GM23248 (cell line): ENCODE measurements around the gene MYLK. TPM values are rescaled to one million over a fixed set of nuclear protein-coding genes. Genes with fewer than 3 reads are reported as not detected.

Experiments
- DNase-seq: peaks from one replicate; pipeline ENCODE4 v3.0.0-alpha.2; 2015
- H2AFZ ChIP-seq: fragments of 200-600 bp; sonication (generic); 2 replicates; pipeline ENCODE4 v1.6.1; 2016; ENCODE audit warnings: antibody characterized with exemption
- H3F3A ChIP-seq: fragments of 200-600 bp; sonication (generic); 2 replicates; pipeline ENCODE4 v1.6.1; 2016; ENCODE audit warnings: mild to moderate bottlenecking, antibody characterized with exemption, mixed run types; ENCODE audit not compliant: insufficient read depth
- H3K27ac ChIP-seq: fragments of 200-600 bp; sonication (generic); 2 replicates; pipeline ENCODE4 v1.5.1; 2016; ENCODE audit warnings: mild to moderate bottlenecking
- H3K27me3 ChIP-seq: fragments of 200-600 bp; sonication (generic); replicated peaks from 2 replicates; pipeline ENCODE4 v1.6.1; 2016; ENCODE audit warnings: mild to moderate bottlenecking; ENCODE audit not compliant: insufficient read depth
- H3K36me3 ChIP-seq: fragments of 200-600 bp; sonication (generic); 2 replicates; pipeline ENCODE4 v1.6.1; 2016; ENCODE audit warnings: low read depth, mild to moderate bottlenecking
- H3K4me1 ChIP-seq: fragments of 200-600 bp; sonication (generic); 2 replicates; pipeline ENCODE4 v1.6.1; 2016; ENCODE audit warnings: mild to moderate bottlenecking; ENCODE audit not compliant: insufficient read depth
- H3K4me2 ChIP-seq: fragments of 200-600 bp; sonication (generic); one replicate; pipeline ENCODE4 v1.6.1; 2016; ENCODE audit warnings: mild to moderate bottlenecking; ENCODE audit not compliant: unreplicated experiment
- H3K4me3 ChIP-seq: fragments of 200-600 bp; sonication (generic); 2 replicates; pipeline ENCODE4 v1.5.1; 2016; ENCODE audit warnings: mild to moderate bottlenecking
- H3K79me2 ChIP-seq: fragments of 200-600 bp; sonication (generic); 2 replicates; pipeline ENCODE4 v1.6.1; 2016; ENCODE audit warnings: mild to moderate bottlenecking; ENCODE audit not compliant: insufficient read depth
- H3K9ac ChIP-seq: fragments of 200-600 bp; sonication (generic); 2 replicates; pipeline ENCODE4 v1.6.1; 2016; ENCODE audit warnings: mild to moderate bottlenecking
- H3K9me2 ChIP-seq: fragments of 200-600 bp; sonication (generic); 2 replicates; pipeline ENCODE4 v1.6.1; 2016; ENCODE audit warnings: mixed run types, mild to moderate bottlenecking, moderate library complexity; ENCODE audit not compliant: insufficient read depth
- H3K9me3 ChIP-seq: fragments of 200-600 bp; sonication (generic); one replicate; pipeline ENCODE4 v1.6.1; 2017; ENCODE audit warnings: low read depth
- H4K20me1 ChIP-seq: fragments of 200-600 bp; sonication (generic); 2 replicates; pipeline ENCODE4 v1.6.0; 2016; ENCODE audit not compliant: insufficient read depth
- EZH2 ChIP-seq: fragments of 200-600 bp; sonication (generic); IDR thresholded peaks from 2 replicates; pipeline ENCODE4 v1.6.1; 2018; ENCODE audit warnings: antibody characterized with exemption, mild to moderate bottlenecking; ENCODE audit not compliant: insufficient read depth, poor library complexity, severe bottlenecking
- EZH2phosphoT487 ChIP-seq: fragments of 200-600 bp; sonication (generic); IDR thresholded peaks from 2 replicates; pipeline ENCODE4 v1.6.1; 2018; ENCODE audit warnings: antibody characterized with exemption, moderate library complexity, mild to moderate bottlenecking, low read depth; ENCODE audit not compliant: insufficient read depth
- WGBS, 2 experiments: methylation state at CpG; one replicate each; pipeline ENCODE4 v1.1.6; 2015 to 2017; ENCODE audit warnings: low lambda C conversion rate in 2 of 2, low coverage in 1 of 2; ENCODE audit errors: missing lambda C conversion rate in 2 of 2; 5-methylcytosine and 5-hydroxymethylcytosine counted together
- in situ Hi-C: fragments of 300-500 bp; cut with MboI; formaldehyde crosslinking; loops from 2 replicates; pipeline ENCODE4 v1.15.0; 2020
- polyA plus RNA-seq: library from polyadenylated mRNA; unstranded; fragments of >200 nt; fragmentation: Nextera tagmentation; extraction: Ambion mirVana; gene quantifications from 2 replicates; pipeline ENCODE4 v1.2.1, GENCODE V29; 2016
- total RNA-seq: library from RNA; depleted of rRNA; stranded (reverse); fragments of >200 nt; shearing (Covaris generic); gene quantifications from 2 replicates; pipeline ENCODE4 v1.2.3, GENCODE V29; 2014

Gene MYLK
- total and polyA plus RNA-seq, 2 experiments from 2014 or later: 110 to 174 TPM

GRCh38 chr3:123584284-123584987 lies 299.7 kb downstream of the MYLK start:
- Histone ChIP-seq H2AFZ (peak overlapping the region; percentile 83), H3K4me2 (peak overlapping the region; percentile 90), H3K36me3 (no peaks in the 10 kb centered on the region), H3K27ac (peak overlapping the region; percentile 18; the same call in 1 of the 2 replicates), H3K79me2 (peaks cover 55% of the 10 kb centered on the region), H3K4me1 (peaks cover 35% of the 10 kb centered on the region), H3K9ac (peak overlapping the region; percentile 76), H3K27me3 (no peaks in the 10 kb centered on the region), H3K9me3 (no peaks in the 10 kb centered on the region), H4K20me1 (no peaks in the 10 kb centered on the region), H3K4me3 (peak overlapping the region; percentile 91), H3F3A (peaks cover 21% of the 10 kb centered on the region), H3K9me2 (no peaks in the 10 kb centered on the region)
- in situ Hi-C loops: no loop called here
- DNase-seq: peak; percentile 66
- TF ChIP-seq EZH2 (no peak), EZH2phosphoT487 (no peak)
- 3% methylated on average over 33 to 39 of the region's 65 CpGs for WGBS, 2 experiments

- in situ Hi-C loops: no loop called here
- no peak overlapping the region for H3K27ac ChIP-seq
- H2AFZ ChIP-seq: peak overlapping the region; percentile 83
- peaks cover 35% of the 10 kb centered on the region for H3K4me1 ChIP-seq
- peak overlapping the region; percentile 90 for H3K4me2 ChIP-seq
- H3K9me2 ChIP-seq: no peaks in the 10 kb centered on the region
- no peaks in the 10 kb centered on the region for H3K36me3 ChIP-seq
- peak overlapping the region; percentile 76 for H3K9ac ChIP-seq
- DNase-seq: no peak
- no peaks in the 10 kb centered on the region for H4K20me1 ChIP-seq
- peaks cover 47% of the 10 kb centered on the region for H3K79me2 ChIP-seq
- H3F3A ChIP-seq: peaks cover 21% of the 10 kb centered on the region
- H3K27me3 ChIP-seq: no peaks in the 10 kb centered on the region
- no peaks in the 10 kb centered on the region for H3K9me3 ChIP-seq
- peak overlapping the region; percentile 91 for H3K4me3 ChIP-seq
- TF ChIP-seq EZH2phosphoT487 (no peak), EZH2 (no peak)
- 71 to 76% methylated on average over 3 of the region's 3 CpGs for WGBS, 2 experiments
Observed at GRCh38 chr3:123583561-123583960, 300.6 kb downstream of the MYLK start.

GRCh38 chr3:123582315-123582714 lies 301.8 kb downstream of the MYLK start:
- Histone ChIP-seq H3K4me3 (no peak overlapping the region), H3K36me3 (no peaks in the 10 kb centered on the region), H3F3A (peaks cover 21% of the 10 kb centered on the region), H3K79me2 (peaks cover 37% of the 10 kb centered on the region), H4K20me1 (no peaks in the 10 kb centered on the region), H2AFZ (no peak overlapping the region), H3K4me1 (peaks cover 30% of the 10 kb centered on the region), H3K27ac (no peak overlapping the region), H3K9ac (no peak overlapping the region), H3K27me3 (no peaks in the 10 kb centered on the region), H3K9me2 (no peaks in the 10 kb centered on the region), H3K4me2 (no peak overlapping the region), H3K9me3 (no peaks in the 10 kb centered on the region)
- TF ChIP-seq EZH2phosphoT487 (no peak), EZH2 (no peak)
- WGBS, 2 experiments: 71 to 75% methylated on average over 3 of the region's 3 CpGs
- in situ Hi-C loops: no loop called here
- DNase-seq: no peak

GRCh38 chr3:123576122-123576521 lies 308.0 kb downstream of the MYLK start:
- peaks cover 38% of the 10 kb centered on the region for H3K79me2 ChIP-seq
- peak overlapping the region; percentile 80 for H2AFZ ChIP-seq
- DNase-seq: peak; percentile 72
- no peak overlapping the region; the same call in 1 of the 2 replicates for H3K4me3 ChIP-seq
- H3K4me1 ChIP-seq: peaks cover 13% of the 10 kb centered on the region
- no peaks in the 10 kb centered on the region for H3K36me3 ChIP-seq
- H3F3A ChIP-seq: peaks cover 11% of the 10 kb centered on the region; the same call in 1 of the 2 replicates
- peak overlapping the region; percentile 46 for H3K27ac ChIP-seq
- WGBS, 2 experiments: 66 to 71% methylated on average over 3 of the region's 3 CpGs
- no peaks in the 10 kb centered on the region for H3K9me2 ChIP-seq
- in situ Hi-C loops: no loop called here
- peak overlapping the region; percentile 33 for H3K4me2 ChIP-seq
- H3K9me3 ChIP-seq: no peaks in the 10 kb centered on the region
- no peaks in the 10 kb centered on the region for H3K27me3 ChIP-seq
- TF ChIP-seq EZH2 (no peak), EZH2phosphoT487 (no peak)
- H3K9ac ChIP-seq: 0 out of 2 replicates have a peak overlapping the region, but pooled peaks have one; percentile 25
- H4K20me1 ChIP-seq: no peaks in the 10 kb centered on the region
